UCSD-AML1 (cell line): ENCODE data around the gene C9orf57.
"Not testable (repeated sequence)": the region's sequence is repeated elsewhere in the genome, so short reads cannot be mapped to it uniquely, and the experiment has no call there.

Experiments used
- DNase-seq: peaks from one replicate; lab custom pipeline; 2025; ENCODE audit not compliant: unreplicated experiment; lab: John Stamatoyannopoulos, UW

Gene C9orf57

DNA sequence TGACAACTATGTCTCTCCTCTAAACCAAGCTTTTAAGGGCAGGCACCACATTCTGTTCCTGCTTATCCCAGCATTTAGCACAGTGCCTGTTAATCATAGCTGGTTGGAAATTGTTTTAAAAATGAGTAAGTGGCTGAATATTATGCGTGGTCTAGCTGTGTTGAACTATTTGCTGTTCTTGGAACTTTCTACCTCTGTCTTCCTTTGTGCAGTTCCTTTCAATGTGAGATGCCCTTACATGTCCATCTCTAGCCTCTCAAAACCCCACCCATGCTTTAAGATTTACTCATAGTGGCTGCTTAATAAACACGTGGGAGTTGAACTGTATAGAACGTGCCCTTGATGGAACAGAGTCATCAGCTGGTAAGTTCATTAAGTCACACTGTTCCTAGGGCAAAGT lies 34.5 kb downstream of the C9orf57 start:
- DNase-seq, result no peak

DNA sequence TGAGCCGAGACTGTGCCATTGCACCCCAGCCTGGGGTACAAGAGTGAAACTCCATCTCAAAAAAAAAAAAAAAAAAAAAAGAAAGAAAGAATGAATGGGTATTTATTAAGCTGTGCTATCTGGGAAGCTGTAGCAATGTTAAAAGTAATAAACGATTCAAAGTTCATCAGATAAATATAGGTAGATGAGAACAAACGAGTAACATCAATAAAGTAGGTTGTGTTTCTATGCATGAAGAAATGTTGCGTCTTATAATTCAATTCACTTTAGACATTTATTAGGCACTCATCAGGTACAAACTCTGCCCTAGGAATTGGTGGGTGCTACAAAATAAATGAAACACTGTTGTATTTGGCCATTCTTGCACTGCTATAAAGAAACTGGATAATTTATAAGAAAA lies 36.8 kb downstream of the C9orf57 start:
- no peak for DNase-seq

DNA sequence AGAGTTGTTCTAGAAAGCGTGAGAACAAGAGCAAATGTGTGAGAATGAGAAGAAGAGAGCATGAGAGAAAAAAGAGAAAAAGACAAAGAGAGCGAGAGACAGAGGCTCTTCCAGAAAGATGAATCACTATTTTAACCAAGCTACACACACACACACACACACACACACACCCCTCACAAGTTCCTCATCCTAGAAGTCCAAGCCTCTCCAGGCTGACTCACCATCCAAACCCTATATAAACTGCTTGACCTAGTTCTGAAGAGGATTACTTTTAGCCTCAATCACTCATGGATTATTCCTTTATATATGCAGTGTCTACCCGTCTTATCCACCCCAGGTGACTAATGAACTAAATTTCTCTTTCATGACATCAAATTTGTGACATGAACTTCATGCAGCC lies 37.6 kb downstream of the C9orf57 start:
- peak; percentile 18 for DNase-seq

DNA sequence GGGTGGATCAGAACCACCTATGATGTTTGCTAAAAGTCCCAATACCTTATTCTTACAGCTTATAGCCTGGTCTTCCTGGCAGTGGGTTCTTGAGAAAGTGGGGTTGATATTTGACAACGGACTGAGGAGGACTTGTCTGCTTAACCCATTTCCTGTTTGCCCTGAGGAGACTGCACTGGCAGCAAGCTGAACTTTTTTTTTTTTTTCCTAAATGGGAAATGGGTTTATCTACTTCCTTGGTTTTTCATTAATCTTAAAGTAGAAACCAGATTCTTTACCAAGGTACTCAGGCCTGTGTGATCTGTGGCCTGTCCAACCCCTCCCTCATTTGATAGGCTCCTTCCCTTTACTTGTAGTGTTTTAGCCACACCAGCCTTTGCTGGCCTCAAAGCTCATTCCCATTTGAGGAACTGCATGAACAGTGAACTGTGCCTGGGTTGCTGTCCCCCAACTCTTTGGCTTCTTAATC lies 47.1 kb downstream of the C9orf57 start:
- peak; percentile 15 for DNase-seq

DNA sequence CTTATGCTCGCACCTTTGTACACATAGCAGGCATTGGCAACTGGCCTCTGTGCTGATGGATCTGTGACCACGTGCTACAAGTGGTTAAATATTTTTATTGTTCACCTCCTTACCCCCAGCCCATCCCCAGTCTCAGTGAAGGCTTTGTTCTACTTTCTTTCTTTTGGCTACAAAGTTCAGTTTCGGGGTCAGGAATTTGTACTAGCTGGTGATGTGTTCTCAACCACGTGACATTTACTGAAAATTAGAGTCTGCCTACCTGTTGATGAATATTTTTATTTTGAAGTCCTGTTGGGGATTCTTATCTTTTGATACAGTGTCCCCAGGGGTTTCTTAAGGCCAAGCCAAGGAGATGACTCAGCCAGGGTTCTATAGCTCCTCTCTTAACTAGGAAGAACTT lies 47.8 kb downstream of the C9orf57 start:
- no peak for DNase-seq

DNA sequence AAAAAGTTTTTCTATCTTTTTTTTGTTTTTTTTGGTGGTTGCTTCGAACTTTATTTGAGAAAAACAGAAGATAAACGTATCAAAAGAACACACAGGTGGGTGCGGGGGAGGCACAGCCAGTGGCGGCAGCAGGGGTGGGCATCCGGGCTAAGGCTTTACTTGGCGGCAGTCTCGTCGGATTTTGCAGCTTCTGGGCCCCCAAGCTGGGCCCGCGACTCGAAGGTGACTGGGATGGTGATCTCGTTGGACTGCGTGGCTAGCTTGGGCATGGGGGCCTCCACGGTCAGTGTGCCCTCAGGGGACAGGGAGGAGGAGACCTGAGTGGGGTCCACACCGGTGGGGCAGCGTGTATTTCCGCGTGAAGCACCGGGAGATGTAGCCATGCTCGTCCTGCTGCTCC lies 52.7 kb downstream of the C9orf57 start:
- not testable (repeated sequence) for DNase-seq

DNA sequence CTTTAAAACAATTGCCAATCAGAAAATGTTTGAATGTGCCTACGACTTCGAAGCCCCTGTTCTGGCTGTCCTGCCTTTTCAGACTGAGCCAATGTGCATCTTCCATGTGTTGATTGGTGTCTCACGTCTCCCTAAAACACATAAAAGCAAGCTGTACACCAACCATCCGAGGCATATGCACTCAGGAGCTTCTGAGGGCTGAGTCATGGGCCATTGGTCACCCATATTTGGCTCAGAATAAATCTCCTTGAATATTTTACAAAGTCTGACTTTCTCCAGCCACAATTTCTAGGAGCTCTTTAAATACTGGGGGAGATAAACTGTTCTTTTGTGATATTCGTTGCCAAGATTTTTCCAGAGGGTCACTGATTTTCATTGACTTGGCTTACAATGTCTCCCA lies 53.9 kb downstream of the C9orf57 start:
- DNase-seq, result no peak

DNA sequence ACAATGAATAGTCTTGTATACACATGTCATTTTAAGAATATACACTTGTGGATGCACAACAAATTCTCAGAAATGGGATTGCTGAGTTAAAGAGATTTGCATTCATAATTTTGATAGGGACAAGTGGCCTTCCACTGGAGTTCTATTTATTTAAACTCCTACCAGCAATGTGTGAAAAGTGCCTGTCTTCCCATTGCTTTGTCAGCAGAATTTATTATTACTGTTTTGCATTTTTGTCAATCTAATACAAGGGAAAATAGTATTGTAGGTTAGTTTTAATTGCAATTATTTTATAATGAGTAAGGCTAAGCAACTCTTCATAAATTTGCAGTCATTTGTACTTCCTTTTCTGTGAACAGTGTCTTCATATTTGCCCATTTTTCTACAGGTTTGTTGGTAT lies 55.0 kb downstream of the C9orf57 start:
- no peak for DNase-seq
